Skeletal muscle tissue (tissue), 4 donors: ENCODE results near the gene FGA. TPM values are rescaled to one million over a fixed set of nuclear protein-coding genes. Genes with fewer than 3 reads are reported as not detected.

Experiments used
- H3K27ac ChIP-seq: one replicate; pipeline ENCODE4 v1.7.0; 2013; ENCODE audit warnings: mild to moderate bottlenecking, low read depth, low read length, inconsistent platforms
- H3K27me3 ChIP-seq, 3 donors: one replicate each; pipeline ENCODE4 v1.7.0; 2013; ENCODE audit warnings: low read length in 3 of 3; ENCODE audit not compliant: control insufficient read depth in 3 of 3, insufficient read depth in 3 of 3
- H3K36me3 ChIP-seq, 3 donors: one replicate each; pipeline ENCODE4 v1.7.0; 2013; ENCODE audit warnings: low read length in 3 of 3; ENCODE audit not compliant: control insufficient read depth in 3 of 3, insufficient read depth in 3 of 3
- H3K4me1 ChIP-seq, 3 donors: one replicate each; pipeline ENCODE4 v1.7.0; 2013; ENCODE audit warnings: low read length in 3 of 3, mild to moderate bottlenecking in 3 of 3; ENCODE audit not compliant: control insufficient read depth in 3 of 3, insufficient read depth in 3 of 3
- H3K4me3 ChIP-seq, 3 donors: one replicate each; pipeline ENCODE4 v1.7.0; 2013; ENCODE audit warnings: low read length in 3 of 3
- H3K9ac ChIP-seq, 3 donors: one replicate each; pipeline ENCODE4 v1.7.0; 2013; ENCODE audit warnings: low read length in 3 of 3, mild to moderate bottlenecking in 3 of 3, moderate library complexity in 2 of 3, low read depth in 1 of 3
- H3K9me3 ChIP-seq, 3 donors: one replicate each; pipeline ENCODE4 v1.7.0; 2013; ENCODE audit warnings: low read length in 3 of 3; ENCODE audit not compliant: control insufficient read depth in 3 of 3
- total RNA-seq: library from RNA; depleted of rRNA; stranded (reverse); fragments of >200 nt; gene quantifications from one replicate; pipeline ENCODE4 v1.2.3, GENCODE V29; 2014
- donor health status: Osteomylitis.

The FGA gene
- 3.7 TPM for total RNA-seq

DNA sequence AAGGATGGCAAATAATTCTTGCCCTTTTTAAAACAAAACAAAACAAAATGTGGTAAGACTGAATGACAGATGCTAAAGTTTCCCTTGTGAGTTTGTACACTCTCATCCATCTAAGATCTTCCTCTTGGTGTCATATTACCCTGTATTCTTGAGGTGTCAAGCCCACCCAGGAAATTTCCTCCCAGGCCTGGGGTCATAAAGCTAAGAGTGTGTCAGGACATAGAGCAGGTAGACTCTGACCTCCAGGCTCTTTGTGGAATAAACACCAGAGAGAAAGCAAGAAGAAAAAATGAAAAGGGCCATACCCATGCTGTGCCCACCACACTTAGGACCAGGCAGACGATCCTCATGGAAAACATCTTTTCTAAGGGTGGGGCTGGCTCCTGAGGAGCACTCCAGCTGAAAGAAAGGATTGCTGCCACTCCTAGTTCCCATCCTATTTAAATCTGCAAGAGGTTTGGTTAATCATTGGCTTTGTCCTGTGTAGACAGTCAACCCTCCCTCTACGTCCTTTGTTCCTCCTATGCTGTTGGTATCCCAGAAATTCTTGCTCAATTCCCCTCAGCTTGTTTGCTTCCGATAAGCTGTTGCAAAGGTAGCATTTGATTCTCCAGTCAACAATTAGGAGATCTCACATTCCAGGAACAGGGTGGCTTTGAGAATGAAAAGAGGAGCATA lies at the start of gene FGA:
Gene FGA (minus strand): TSS at position 414 of the 678 bp plus-strand sequence. CDS start 55 bp downstream, at position 359.
- Histone ChIP-seq H3K27me3 (no peaks in the 10 kb centered on the region), H3K9ac (no peak within 1 kb of the TSS), H3K4me1 (no peaks in the 10 kb centered on the region), H3K36me3 (no peaks in the 10 kb centered on the region), H3K4me3 (no peak within 1 kb of the TSS), H3K27ac (no peak within 1 kb of the TSS), H3K9me3 (no peaks in the 10 kb centered on the region)

- H3K4me3 ChIP-seq, result no peak overlapping the region
- H3K9me3 ChIP-seq, result no peaks in the 10 kb centered on the region
- peaks cover 0 to 3% (median 2%) of the 10 kb centered on the region in 3 donors for H3K27me3 ChIP-seq
Observed at GRCh38 chr4:154634058-154634457, 43.5 kb upstream of the FGA start.

GRCh38 chr4:154631828-154632227 lies 41.3 kb upstream of the FGA start:
- Histone ChIP-seq H3K27me3 (peaks cover 3 to 7% (median 5%) of the 10 kb centered on the region in 3 donors), H3K4me3 (no peak overlapping the region), H3K27ac (no peak overlapping the region), H3K9ac (no peak overlapping the region), H3K4me1 (peaks cover 0 to 3% (median 0%) of the 10 kb centered on the region in 3 donors), H3K9me3 (no peaks in the 10 kb centered on the region), H3K36me3 (no peaks in the 10 kb centered on the region)

More at GRCh38 chr4:154634058-154634457, 43.5 kb upstream of the FGA start:
- Histone ChIP-seq H3K4me1 (no peaks in the 10 kb centered on the region), H3K27ac (no peak overlapping the region), H3K9ac (no peak overlapping the region), H3K36me3 (no peaks in the 10 kb centered on the region)

GRCh38 chr4:154630324-154630723 lies 39.8 kb upstream of the FGA start:
- H3K4me1 ChIP-seq, result peaks cover 0 to 3% (median 0%) of the 10 kb centered on the region in 3 donors
- H3K36me3 ChIP-seq, result no peaks in the 10 kb centered on the region
- no peak overlapping the region for H3K27ac ChIP-seq
- no peak overlapping the region for H3K4me3 ChIP-seq
- no peaks in the 10 kb centered on the region for H3K9me3 ChIP-seq
- peaks cover 5 to 7% (median 5%) of the 10 kb centered on the region in 3 donors for H3K27me3 ChIP-seq
- no peak overlapping the region for H3K9ac ChIP-seq

DNA sequence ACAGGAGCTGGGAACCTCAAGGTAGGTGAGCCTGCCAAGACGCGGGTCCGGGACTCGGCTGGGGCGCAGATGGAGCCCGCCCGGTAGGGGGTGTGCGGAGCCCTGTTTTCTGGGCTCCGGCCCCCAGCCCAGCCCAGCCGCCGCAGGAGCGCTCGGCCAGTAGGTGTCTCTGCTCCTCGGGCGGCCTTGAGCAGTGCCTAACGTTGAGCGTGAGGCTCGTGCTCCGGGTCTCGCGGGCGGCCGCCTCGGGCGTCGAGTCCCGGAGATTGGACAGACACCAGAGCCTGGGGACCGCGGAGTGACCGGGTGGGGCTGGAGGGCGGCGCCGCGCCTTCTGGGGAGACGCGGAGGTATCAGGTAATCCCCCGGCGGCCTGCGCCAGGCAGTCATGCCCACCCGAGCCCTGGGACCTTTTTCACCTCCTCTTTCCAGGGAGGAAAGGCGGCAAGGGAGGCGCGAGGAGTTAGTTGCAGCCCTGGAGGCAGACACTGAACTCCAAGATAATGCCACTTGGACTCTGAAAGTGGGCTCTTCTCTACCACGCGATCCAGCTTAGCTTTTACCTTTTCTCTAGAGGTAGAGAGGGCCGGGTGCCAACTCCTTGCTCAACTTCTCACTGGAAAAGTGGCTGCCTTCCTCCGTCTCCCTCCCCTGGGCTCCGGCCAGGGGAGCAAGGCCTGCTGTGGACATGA lies 36.4 kb upstream of the FGA start:
- H3K9ac ChIP-seq, result peak overlapping the region in 1 of 3 donors; percentile 26

GRCh38 chr4:154625971-154626370 lies 35.4 kb upstream of the FGA start:
- no peak overlapping the region for H3K27ac ChIP-seq
- peaks cover 0 to 3% (median 0%) of the 10 kb centered on the region in 3 donors for H3K4me1 ChIP-seq
- no peaks in the 10 kb centered on the region for H3K9me3 ChIP-seq
- no peaks in the 10 kb centered on the region for H3K36me3 ChIP-seq
- H3K27me3 ChIP-seq, result peaks cover 5 to 7% (median 5%) of the 10 kb centered on the region in 3 donors
- H3K9ac ChIP-seq, result no peak overlapping the region
- H3K4me3 ChIP-seq, result no peak overlapping the region

More for the DNA sequence above, 36.4 kb upstream of the FGA start:
- Histone ChIP-seq H3K27me3 (peaks cover 5 to 7% (median 5%) of the 10 kb centered on the region in 3 donors), H3K27ac (no peak overlapping the region), H3K4me3 (peak overlapping the region in 1 of 3 donors; percentile 34), H3K9me3 (no peaks in the 10 kb centered on the region), H3K4me1 (peaks cover 0 to 3% (median 0%) of the 10 kb centered on the region in 3 donors), H3K36me3 (no peaks in the 10 kb centered on the region)

DNA sequence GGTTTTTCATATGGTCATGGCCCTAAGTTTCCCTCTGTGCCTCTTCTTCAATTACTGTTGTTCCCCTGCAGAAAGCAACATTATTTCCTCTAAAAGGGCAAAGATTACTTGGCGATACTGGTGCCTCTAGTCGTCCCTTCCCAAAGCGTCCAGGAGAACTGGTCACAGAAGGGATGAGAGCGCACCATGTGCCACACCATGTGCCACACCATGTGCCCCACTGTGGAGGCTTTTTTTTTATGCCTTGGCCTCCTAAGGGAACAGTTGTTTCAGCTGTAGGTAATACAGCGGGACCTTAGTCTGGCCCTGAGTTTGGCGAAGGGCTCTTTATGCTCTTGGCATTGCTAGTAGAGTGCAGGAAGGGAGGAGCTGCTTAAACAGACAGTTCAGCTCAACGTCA lies 33.5 kb upstream of the FGA start:
- H3K9ac ChIP-seq, result no peak overlapping the region
- H3K27me3 ChIP-seq, result peaks cover 3 to 5% (median 5%) of the 10 kb centered on the region in 3 donors
- H3K9me3 ChIP-seq, result no peaks in the 10 kb centered on the region
- H3K4me3 ChIP-seq, result no peak overlapping the region
- H3K4me1 ChIP-seq, result peaks cover 0 to 3% (median 0%) of the 10 kb centered on the region in 3 donors
- no peaks in the 10 kb centered on the region for H3K36me3 ChIP-seq
- no peak overlapping the region for H3K27ac ChIP-seq

GRCh38 chr4:154623436-154623835 lies 32.9 kb upstream of the FGA start:
- peaks cover 0 to 3% (median 0%) of the 10 kb centered on the region in 3 donors for H3K4me1 ChIP-seq
- peaks cover 3 to 5% (median 5%) of the 10 kb centered on the region in 3 donors for H3K27me3 ChIP-seq
- no peaks in the 10 kb centered on the region for H3K36me3 ChIP-seq
- H3K27ac ChIP-seq, result no peak overlapping the region
- H3K4me3 ChIP-seq, result no peak overlapping the region
- H3K9ac ChIP-seq, result no peak overlapping the region
- H3K9me3 ChIP-seq, result no peaks in the 10 kb centered on the region

DNA sequence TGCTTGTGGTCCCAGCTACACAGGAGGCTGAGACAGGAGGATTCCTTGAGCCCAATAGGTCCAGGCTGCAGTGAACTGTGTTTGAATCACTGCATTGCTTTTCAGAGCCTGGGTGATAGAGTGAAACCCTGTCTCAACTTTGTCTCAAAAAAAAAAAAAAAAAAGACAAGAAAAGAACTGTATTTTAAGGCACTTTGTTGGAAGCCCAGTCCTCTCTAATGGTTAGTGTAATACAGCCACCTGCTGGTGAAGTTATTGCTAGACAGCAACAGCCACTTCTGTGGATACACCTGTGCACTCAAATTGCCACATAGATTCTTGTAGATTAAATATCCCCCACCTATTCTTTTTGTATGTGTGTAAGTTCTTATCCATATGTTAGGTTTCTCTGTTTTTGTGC lies 32.1 kb upstream of the FGA start:
- Histone ChIP-seq H3K9ac (no peak overlapping the region), H3K4me1 (peaks cover 0 to 3% (median 0%) of the 10 kb centered on the region in 3 donors), H3K27ac (no peak overlapping the region), H3K9me3 (no peaks in the 10 kb centered on the region), H3K36me3 (no peaks in the 10 kb centered on the region), H3K4me3 (no peak overlapping the region), H3K27me3 (peaks cover 3 to 5% (median 4%) of the 10 kb centered on the region in 3 donors)

GRCh38 chr4:154620111-154620510 lies 29.6 kb upstream of the FGA start:
- Histone ChIP-seq H3K9ac (no peak overlapping the region), H3K4me3 (no peak overlapping the region), H3K27me3 (no peaks in the 10 kb centered on the region), H3K9me3 (no peaks in the 10 kb centered on the region), H3K36me3 (no peaks in the 10 kb centered on the region), H3K4me1 (no peaks in the 10 kb centered on the region), H3K27ac (no peak overlapping the region)
